ENCODE results near the gene RELCH.

RELCH gene

GRCh38 chr18:62187543-62188510 is 772 bp downstream of the RELCH start:
- DNase-seq (ENCODE audit: low spot score), result peak; percentile 50

- no peak for DNase-seq (ENCODE audit: low spot score)
Measured at GRCh38 chr18:62189208-62189607, 2.2 kb downstream of the RELCH start.

- DNase-seq (ENCODE audit: low spot score), result no peak
Measured at GRCh38 chr18:62196079-62196478, 9.0 kb downstream of the RELCH start.

GRCh38 chr18:62196980-62197379 is 9.9 kb downstream of the RELCH start:
- DNase-seq (ENCODE audit: low spot score), result no peak

- DNase-seq (ENCODE audit: low spot score), result no peak
Measured at GRCh38 chr18:62198259-62198658, 11.2 kb downstream of the RELCH start.

GRCh38 chr18:62199629-62200028 is 12.6 kb downstream of the RELCH start:
- no peak for DNase-seq (ENCODE audit: low spot score)

- DNase-seq (ENCODE audit: low spot score), result no peak
Measured at GRCh38 chr18:62200121-62200914, 13.3 kb downstream of the RELCH start.

- no peak for DNase-seq (ENCODE audit: low spot score)
Measured at GRCh38 chr18:62201870-62202269, 14.8 kb downstream of the RELCH start.

- no peak for DNase-seq (ENCODE audit: low spot score)
Measured at GRCh38 chr18:62205824-62206223, 18.8 kb downstream of the RELCH start.

GRCh38 chr18:62206593-62206992 is 19.5 kb downstream of the RELCH start:
- no peak for DNase-seq (ENCODE audit: low spot score)

- no peak for DNase-seq (ENCODE audit: low spot score)
Measured at GRCh38 chr18:62209046-62209445, 22.0 kb downstream of the RELCH start.

GRCh38 chr18:62210138-62210537 is 23.1 kb downstream of the RELCH start:
- no peak for DNase-seq (ENCODE audit: low spot score)

- DNase-seq (ENCODE audit: low spot score), result no peak
Measured at GRCh38 chr18:62211325-62211828, 24.3 kb downstream of the RELCH start.

GRCh38 chr18:62214790-62215189 is 27.7 kb downstream of the RELCH start:
- no peak for DNase-seq (ENCODE audit: low spot score)

- no peak for DNase-seq (ENCODE audit: low spot score)
Measured at GRCh38 chr18:62224229-62224628, 37.2 kb downstream of the RELCH start.

- DNase-seq (ENCODE audit: low spot score), result no peak
Measured at GRCh38 chr18:62226047-62226446, 39.0 kb downstream of the RELCH start.

- DNase-seq (ENCODE audit: low spot score), result no peak
Measured at GRCh38 chr18:62236252-62236651, 49.2 kb downstream of the RELCH start.

GRCh38 chr18:62239475-62239874 is 52.4 kb downstream of the RELCH start:
- no peak for DNase-seq (ENCODE audit: low spot score)

GRCh38 chr18:62242955-62243354 is 55.9 kb downstream of the RELCH start:
- no peak for DNase-seq (ENCODE audit: low spot score)

- no peak for DNase-seq (ENCODE audit: low spot score)
Measured at GRCh38 chr18:62245177-62245576, 58.1 kb downstream of the RELCH start.

- no peak for DNase-seq (ENCODE audit: low spot score)
Measured at GRCh38 chr18:62245699-62246098, 58.6 kb downstream of the RELCH start.

- no peak for DNase-seq (ENCODE audit: low spot score)
Measured at GRCh38 chr18:62248313-62248712, 61.3 kb downstream of the RELCH start.

Data from SW480 (cell line).